ENCODE results near the gene INTS14. TPM values are rescaled to one million over a fixed set of nuclear protein-coding genes. Genes with fewer than 3 reads are reported as not detected.

INTS14 gene
- total and polyA plus RNA-seq, 4 donors, result 12.0 to 26.4 (median 16.0) TPM

GRCh38 chr15:65639509-65639908 lies 28.6 kb upstream of the INTS14 start:
- DNase-seq (ENCODE audit: low spot score), result no peak
- H3K4me1 ChIP-seq (ENCODE audit: control insufficient read depth in 4 of 4, insufficient read depth in 4 of 4, low read length in 3 of 4), result no peaks in the 10 kb centered on the region
- WGBS, result 93% methylated on average over 6 of the region's 6 CpGs

GRCh38 chr15:65638681-65639089 lies 27.8 kb upstream of the INTS14 start:
- Histone ChIP-seq H3K27ac (ENCODE audit: low read depth in 1 of 2, low read length in 2 of 2) (no peak overlapping the region), H3K27me3 (ENCODE audit: control insufficient read depth in 4 of 4, insufficient read depth in 4 of 4, low read length in 3 of 4) (no peaks in the 10 kb centered on the region), H3K4me3 (ENCODE audit: low read depth in 1 of 3, low read length in 3 of 3) (no peak overlapping the region), H3K4me1 (ENCODE audit: control insufficient read depth in 4 of 4, insufficient read depth in 4 of 4, low read length in 3 of 4) (no peaks in the 10 kb centered on the region), H3K9ac (ENCODE audit: low read depth in 1 of 2, low read length in 2 of 2) (no peak overlapping the region), H3K36me3 (ENCODE audit: control insufficient read depth in 4 of 4, insufficient read depth in 3 of 4, low read depth in 1 of 4, low read length in 3 of 4) (no peaks in the 10 kb centered on the region), H3K9me3 (ENCODE audit: control insufficient read depth in 4 of 4, low read length in 3 of 4) (no peaks in the 10 kb centered on the region)
- TF ChIP-seq JUND (IDR thresholded peaks at IDR 0.05) (no peak), ZBTB33 (IDR thresholded peaks at IDR 0.05) (no peak), YY1 (IDR thresholded peaks at IDR 0.05) (no peak), FOXA2 (IDR thresholded peaks at IDR 0.05) (no peak), NR2F2 (IDR thresholded peaks at IDR 0.05) (no peak), RAD21 (IDR thresholded peaks at IDR 0.05) (peak; percentile 89 to 93), TAF1 (conservative IDR thresholded peaks at IDR 0.05) (no peak), EGR1 (IDR thresholded peaks at IDR 0.05; ENCODE audit: low read depth in 2 of 2) (no peak), HNF4A (conservative IDR thresholded peaks at IDR 0.05) (no peak)
- TF ChIP-seq, protein P1, sequence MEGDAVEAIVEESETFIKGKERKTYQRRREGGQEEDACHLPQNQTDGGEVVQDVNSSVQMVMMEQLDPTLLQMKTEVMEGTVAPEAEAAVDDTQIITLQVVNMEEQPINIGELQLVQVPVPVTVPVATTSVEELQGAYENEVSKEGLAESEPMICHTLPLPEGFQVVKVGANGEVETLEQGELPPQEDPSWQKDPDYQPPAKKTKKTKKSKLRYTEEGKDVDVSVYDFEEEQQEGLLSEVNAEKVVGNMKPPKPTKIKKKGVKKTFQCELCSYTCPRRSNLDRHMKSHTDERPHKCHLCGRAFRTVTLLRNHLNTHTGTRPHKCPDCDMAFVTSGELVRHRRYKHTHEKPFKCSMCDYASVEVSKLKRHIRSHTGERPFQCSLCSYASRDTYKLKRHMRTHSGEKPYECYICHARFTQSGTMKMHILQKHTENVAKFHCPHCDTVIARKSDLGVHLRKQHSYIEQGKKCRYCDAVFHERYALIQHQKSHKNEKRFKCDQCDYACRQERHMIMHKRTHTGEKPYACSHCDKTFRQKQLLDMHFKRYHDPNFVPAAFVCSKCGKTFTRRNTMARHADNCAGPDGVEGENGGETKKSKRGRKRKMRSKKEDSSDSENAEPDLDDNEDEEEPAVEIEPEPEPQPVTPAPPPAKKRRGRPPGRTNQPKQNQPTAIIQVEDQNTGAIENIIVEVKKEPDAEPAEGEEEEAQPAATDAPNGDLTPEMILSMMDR (IDR thresholded peaks at IDR 0.05; ENCODE audit: low read depth, low read length, missing input control), result peak; percentile 76
- 5% methylated on average over 3 of the region's 3 CpGs for WGBS
- no peak for DNase-seq (ENCODE audit: low spot score)

More at GRCh38 chr15:65639509-65639908, 28.6 kb upstream of the INTS14 start:
- Histone ChIP-seq H3K9me3 (ENCODE audit: control insufficient read depth in 4 of 4, low read length in 3 of 4) (no peaks in the 10 kb centered on the region), H3K27ac (ENCODE audit: low read depth in 1 of 2, low read length in 2 of 2) (no peak overlapping the region), H3K9ac (ENCODE audit: low read depth in 1 of 2, low read length in 2 of 2) (no peak overlapping the region), H3K36me3 (ENCODE audit: control insufficient read depth in 4 of 4, insufficient read depth in 3 of 4, low read depth in 1 of 4, low read length in 3 of 4) (no peaks in the 10 kb centered on the region), H3K4me3 (ENCODE audit: low read depth in 1 of 3, low read length in 3 of 3) (no peak overlapping the region), H3K27me3 (ENCODE audit: control insufficient read depth in 4 of 4, insufficient read depth in 4 of 4, low read length in 3 of 4) (no peaks in the 10 kb centered on the region)
- TF ChIP-seq GABPA (IDR thresholded peaks at IDR 0.05 in 1 of 2, conservative IDR thresholded peaks at IDR 0.05 in 1 of 2), result no peak
- no peak for TF ChIP-seq FOXA1 (IDR thresholded peaks at IDR 0.05)
- no peak for TF ChIP-seq MAX (IDR thresholded peaks at IDR 0.05)

DNA sequence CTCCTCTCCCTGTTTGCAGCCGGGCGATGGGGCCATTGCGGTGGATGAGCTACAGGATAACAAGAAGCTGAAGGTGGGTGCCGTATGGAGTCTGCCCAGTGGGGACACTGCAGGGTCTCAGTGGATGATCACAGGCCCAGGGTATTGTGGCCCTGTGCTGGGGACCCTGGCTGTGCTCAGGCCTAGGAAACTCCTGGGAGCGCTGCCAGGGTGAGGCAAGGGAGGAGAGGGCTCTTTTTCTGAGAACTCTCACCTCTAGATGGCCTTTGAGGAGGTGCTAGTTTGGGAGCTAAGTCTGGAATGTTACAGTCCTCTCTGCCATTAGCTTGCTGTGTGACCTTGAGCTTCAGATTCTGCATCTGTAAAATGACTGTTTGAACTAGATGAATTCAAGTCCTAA lies 27.2 kb upstream of the INTS14 start:
- H3K9me3 ChIP-seq (ENCODE audit: control insufficient read depth in 4 of 4, low read length in 3 of 4), result no peaks in the 10 kb centered on the region
- no peak overlapping the region for H3K9ac ChIP-seq (ENCODE audit: low read depth in 1 of 2, low read length in 2 of 2)
- no peaks in the 10 kb centered on the region for H3K27me3 ChIP-seq (ENCODE audit: control insufficient read depth in 4 of 4, insufficient read depth in 4 of 4, low read length in 3 of 4)
- no peak overlapping the region for H3K4me3 ChIP-seq (ENCODE audit: low read depth in 1 of 3, low read length in 3 of 3)
- no peak for DNase-seq (ENCODE audit: low spot score)
- WGBS, result 84% methylated on average over 5 of the region's 5 CpGs
- H3K4me1 ChIP-seq (ENCODE audit: control insufficient read depth in 4 of 4, insufficient read depth in 4 of 4, low read length in 3 of 4), result no peaks in the 10 kb centered on the region
- H3K27ac ChIP-seq (ENCODE audit: low read depth in 1 of 2, low read length in 2 of 2), result no peak overlapping the region
- TF ChIP-seq JUND (IDR thresholded peaks at IDR 0.05), result no peak
- no peak for TF ChIP-seq HNF4A (conservative IDR thresholded peaks at IDR 0.05)
- no peak for TF ChIP-seq RXRA (IDR thresholded peaks at IDR 0.05)
- no peaks in the 10 kb centered on the region for H3K36me3 ChIP-seq (ENCODE audit: control insufficient read depth in 4 of 4, insufficient read depth in 3 of 4, low read depth in 1 of 4, low read length in 3 of 4)

Data from liver (tissue), 9 donors.